SU-DHL-6 (cell line): ENCODE results near the gene CDIPT.

Experiments used
- H2AFZ ChIP-seq: fragments of 200-600 bp; sonication (generic); 2 replicates; pipeline ENCODE4 v1.6.1; 2014; ENCODE audit warnings: low read depth, mild to moderate bottlenecking, moderate library complexity, mixed read lengths, antibody characterized with exemption, low read length; ENCODE audit not compliant: severe bottlenecking
- H3F3A ChIP-seq: fragments of 200-600 bp; shearing (Covaris generic); 2 replicates; pipeline ENCODE4 v1.6.0; 2016; ENCODE audit warnings: antibody characterized with exemption, mild to moderate bottlenecking; ENCODE audit not compliant: insufficient read depth
- H3K27ac ChIP-seq: fragments of 200-600 bp; sonication (generic); 2 replicates; pipeline ENCODE4 v1.5.1; 2016; ENCODE audit warnings: low read depth, mild to moderate bottlenecking, low read length, moderate library complexity, mixed read lengths
- H3K27me3 ChIP-seq: fragments of 200-600 bp; sonication (generic), shearing (Covaris generic); 2 replicates; pipeline ENCODE4 v1.6.0; 2014; ENCODE audit warnings: mild to moderate bottlenecking, low read length
- H3K36me3 ChIP-seq: fragments of 200-600 bp; sonication (generic); 2 replicates; pipeline ENCODE4 v1.6.1; 2014; ENCODE audit warnings: mild to moderate bottlenecking, low read length, mixed read lengths
- H3K4me2 ChIP-seq: fragments of 300-600, 200-600 bp; shearing (Covaris generic), sonication (generic); 2 replicates; pipeline ENCODE4 v1.6.0; 2014; ENCODE audit warnings: low read length, low read depth, mild to moderate bottlenecking; ENCODE audit not compliant: poor library complexity, severe bottlenecking
- H3K4me3 ChIP-seq: fragments of 200-600 bp; sonication (generic); 2 replicates; pipeline ENCODE4 v1.5.1; 2014; ENCODE audit warnings: antibody characterized with exemption, low read length, mild to moderate bottlenecking, mixed read lengths; ENCODE audit not compliant: insufficient read depth, poor library complexity, severe bottlenecking
- H3K79me2 ChIP-seq: fragments of 200-600 bp; sonication (generic); 2 replicates; pipeline ENCODE4 v1.6.1; 2014; ENCODE audit warnings: mild to moderate bottlenecking, low read length, moderate library complexity; ENCODE audit not compliant: insufficient read depth
- H3K9ac ChIP-seq: fragments of 200-600 bp; sonication (generic); 2 replicates; pipeline ENCODE4 v1.7.0; 2014; ENCODE audit warnings: mild to moderate bottlenecking, low read length
- H3K9me2 ChIP-seq: fragments of 200-600 bp; sonication (generic); replicated peaks from 2 replicates; pipeline ENCODE4 v1.6.1; 2014; ENCODE audit warnings: low read length; ENCODE audit not compliant: insufficient read depth
- H3K9me3 ChIP-seq: fragments of 200-600 bp; sonication (generic); 2 replicates; pipeline ENCODE4 v1.6.1; 2014; ENCODE audit warnings: low read length, mixed read lengths; ENCODE audit not compliant: insufficient read depth
- H4K20me1 ChIP-seq: fragments of 200-600 bp; sonication (generic); 2 replicates; pipeline ENCODE4 v1.6.1; 2014; ENCODE audit warnings: low read depth, mild to moderate bottlenecking, antibody characterized with exemption, low read length, moderate library complexity, mixed read lengths
- EZH2phosphoT487 ChIP-seq: fragments of 200-600 bp; sonication (generic), shearing (Covaris generic); conservative IDR thresholded peaks from 2 replicates; pipeline ENCODE4 v1.6.1; 2018; ENCODE audit warnings: mild to moderate bottlenecking, antibody characterized with exemption, low read length, moderate library complexity, mixed read lengths
- TF ChIP-seq, protein P1 (sequence below): fragments of 200-600 bp; sonication (generic); IDR thresholded peaks from one replicate; pipeline ENCODE4 v1.5.1; 2017; ENCODE audit warnings: antibody characterized with exemption, mild to moderate bottlenecking, low read length, moderate library complexity; ENCODE audit not compliant: insufficient read depth, poor library complexity, severe bottlenecking

The CDIPT gene

DNA sequence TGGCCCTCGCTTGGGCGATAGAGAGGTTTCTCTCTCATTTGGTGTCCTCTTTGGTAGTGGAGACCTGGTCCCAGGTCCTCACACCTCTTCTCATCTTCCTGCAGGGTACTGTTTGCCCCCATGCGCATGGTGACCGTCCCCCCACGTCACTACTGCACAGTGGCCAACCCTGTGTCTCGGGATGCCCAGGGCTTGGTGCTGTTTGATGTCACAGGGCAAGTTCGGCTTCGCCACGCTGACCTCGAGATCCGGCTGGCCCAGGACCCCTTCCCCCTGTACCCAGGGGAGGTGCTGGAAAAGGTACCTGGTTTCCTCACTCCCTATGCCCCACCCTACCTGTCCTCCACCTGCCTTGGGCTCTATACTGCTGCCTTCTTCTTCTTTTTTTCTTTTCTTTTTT lies 32.3 kb downstream of the CDIPT start:
- Histone ChIP-seq H3K4me2 (no peak overlapping the region), H2AFZ (no peak overlapping the region)

DNA sequence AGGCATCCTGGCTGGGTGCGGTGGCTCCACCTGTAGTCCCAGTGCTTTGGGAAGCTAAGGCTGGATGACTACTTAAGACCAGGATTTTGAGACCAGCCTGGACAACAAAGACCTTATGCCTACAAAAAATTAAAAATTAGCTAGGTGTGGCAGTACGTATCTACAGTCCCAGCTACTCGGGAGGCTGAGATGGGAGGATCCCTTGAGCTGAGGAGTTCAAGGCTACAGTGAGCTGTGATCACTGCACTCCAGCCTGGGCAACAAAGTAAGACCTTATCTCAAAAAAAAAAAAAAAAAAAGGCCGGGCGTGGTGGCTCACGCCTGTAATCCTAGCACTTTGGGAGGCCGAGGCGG lies 36.7 kb downstream of the CDIPT start:
- Histone ChIP-seq H3K4me2 (no peak overlapping the region), H3K79me2 (no peaks in the 10 kb centered on the region), H3K27me3 (no peaks in the 10 kb centered on the region), H3K27ac (no peak overlapping the region), H4K20me1 (no peaks in the 10 kb centered on the region), H3K9me3 (no peaks in the 10 kb centered on the region), H3K9ac (no peak overlapping the region), H2AFZ (no peak overlapping the region), H3K9me2 (no peaks in the 10 kb centered on the region), H3K4me3 (no peak overlapping the region), H3K36me3 (no peaks in the 10 kb centered on the region), H3F3A (no peaks in the 10 kb centered on the region)
- no peak for TF ChIP-seq EZH2phosphoT487
- TF ChIP-seq, protein P1, sequence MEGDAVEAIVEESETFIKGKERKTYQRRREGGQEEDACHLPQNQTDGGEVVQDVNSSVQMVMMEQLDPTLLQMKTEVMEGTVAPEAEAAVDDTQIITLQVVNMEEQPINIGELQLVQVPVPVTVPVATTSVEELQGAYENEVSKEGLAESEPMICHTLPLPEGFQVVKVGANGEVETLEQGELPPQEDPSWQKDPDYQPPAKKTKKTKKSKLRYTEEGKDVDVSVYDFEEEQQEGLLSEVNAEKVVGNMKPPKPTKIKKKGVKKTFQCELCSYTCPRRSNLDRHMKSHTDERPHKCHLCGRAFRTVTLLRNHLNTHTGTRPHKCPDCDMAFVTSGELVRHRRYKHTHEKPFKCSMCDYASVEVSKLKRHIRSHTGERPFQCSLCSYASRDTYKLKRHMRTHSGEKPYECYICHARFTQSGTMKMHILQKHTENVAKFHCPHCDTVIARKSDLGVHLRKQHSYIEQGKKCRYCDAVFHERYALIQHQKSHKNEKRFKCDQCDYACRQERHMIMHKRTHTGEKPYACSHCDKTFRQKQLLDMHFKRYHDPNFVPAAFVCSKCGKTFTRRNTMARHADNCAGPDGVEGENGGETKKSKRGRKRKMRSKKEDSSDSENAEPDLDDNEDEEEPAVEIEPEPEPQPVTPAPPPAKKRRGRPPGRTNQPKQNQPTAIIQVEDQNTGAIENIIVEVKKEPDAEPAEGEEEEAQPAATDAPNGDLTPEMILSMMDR, result no peak

More for the DNA sequence above, 32.3 kb downstream of the CDIPT start:
- TF ChIP-seq EZH2phosphoT487, result no peak
- TF ChIP-seq, protein P1, result no peak
- Histone ChIP-seq H3K27me3 (no peaks in the 10 kb centered on the region), H3K79me2 (no peaks in the 10 kb centered on the region), H3K4me3 (no peak overlapping the region), H3K9ac (no peak overlapping the region), H3K9me3 (no peaks in the 10 kb centered on the region), H3K36me3 (no peaks in the 10 kb centered on the region), H3F3A (no peaks in the 10 kb centered on the region), H4K20me1 (no peaks in the 10 kb centered on the region), H3K9me2 (no peaks in the 10 kb centered on the region), H3K27ac (no peak overlapping the region)

DNA sequence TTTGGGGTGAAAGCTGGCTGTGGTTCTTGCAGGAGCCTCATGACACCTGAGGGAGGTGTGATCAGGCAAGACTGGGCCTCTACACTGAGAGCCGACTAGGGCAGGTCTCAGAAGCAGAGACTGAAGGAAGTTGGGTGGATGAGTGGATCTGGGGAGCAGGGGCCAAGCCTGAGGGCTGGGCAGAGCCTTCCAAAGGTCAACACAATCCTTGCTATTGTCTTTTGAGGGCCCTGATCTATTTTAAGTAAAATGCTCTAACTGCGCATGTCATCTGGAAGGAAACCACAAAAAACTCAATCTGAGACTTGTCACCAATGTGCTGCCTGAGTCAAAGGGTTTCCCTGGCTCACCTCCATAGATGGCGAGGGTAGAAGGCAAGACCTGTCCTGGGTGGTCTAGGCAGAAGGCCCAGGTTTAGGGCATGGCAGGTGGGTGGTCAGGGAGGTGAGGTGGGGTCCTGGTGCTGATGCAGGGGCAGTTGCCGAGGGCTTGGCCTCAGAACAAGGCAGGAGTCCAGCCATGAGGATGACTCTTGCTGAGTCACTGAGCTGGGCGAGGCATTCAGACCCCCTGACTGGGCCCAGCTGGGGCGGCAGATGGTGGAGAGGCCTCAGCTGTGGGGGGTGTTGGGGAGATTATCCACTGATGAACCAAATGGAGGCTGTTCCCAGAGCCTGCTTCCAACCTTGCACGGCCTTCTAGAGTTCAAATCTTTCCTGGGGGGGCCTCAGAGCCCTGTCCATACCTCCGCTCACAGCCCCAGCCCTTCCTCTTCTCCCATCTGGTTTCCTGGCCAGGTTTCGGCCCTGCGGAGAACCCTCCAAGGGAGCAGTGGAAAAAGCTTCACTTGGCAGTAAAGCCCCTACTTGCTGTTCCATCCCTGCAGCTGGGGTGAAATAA lies 37.6 kb downstream of the CDIPT start:
- H3K79me2 ChIP-seq, result no peaks in the 10 kb centered on the region
- H3K4me2 ChIP-seq, result no peak overlapping the region
- H3K27me3 ChIP-seq, result no peaks in the 10 kb centered on the region
- no peak overlapping the region for H3K27ac ChIP-seq
- no peaks in the 10 kb centered on the region for H3K9me3 ChIP-seq
- H2AFZ ChIP-seq, result no peak overlapping the region
- H3K36me3 ChIP-seq, result no peaks in the 10 kb centered on the region
- no peaks in the 10 kb centered on the region for H4K20me1 ChIP-seq
- no peak overlapping the region for H3K9ac ChIP-seq
- TF ChIP-seq EZH2phosphoT487, result no peak
- TF ChIP-seq, protein P1, result no peak
- H3F3A ChIP-seq, result no peaks in the 10 kb centered on the region
- no peak overlapping the region for H3K4me3 ChIP-seq
- no peaks in the 10 kb centered on the region for H3K9me2 ChIP-seq
